CD14-positive monocyte (primary cell): ENCODE data around the gene BEST2. TPM values are rescaled to one million over a fixed set of nuclear protein-coding genes. Genes with fewer than 3 reads are reported as not detected.

Source experiments
- DNase-seq, 3 donors: peaks; one replicate each; pipeline ENCODE4 v3.0.0-alpha.2; 2011 to 2022
- H2AFZ ChIP-seq: 2 replicates; pipeline ENCODE4 v1.6.0; 2012; ENCODE audit warnings: mild to moderate bottlenecking, low read depth, low read length, inconsistent platforms; ENCODE audit not compliant: insufficient read depth, poor library complexity, severe bottlenecking
- H3K27ac ChIP-seq, 2 donors: 1 replicate in 1 of 2; 2 replicates in 1 of 2; pipeline ENCODE4 v1.5.1; 2012 to 2013; ENCODE audit warnings: low read length in 2 of 2, control low read depth in 1 of 2, inconsistent platforms in 1 of 2, low read depth in 1 of 2, mild to moderate bottlenecking in 1 of 2
- H3K27me3 ChIP-seq, 2 donors: one replicate each; pipeline versions ENCODE4 v1.6.0 to v1.6.1; 2011 to 2013; ENCODE audit warnings: low read length in 2 of 2; ENCODE audit not compliant: control insufficient read depth in 2 of 2, insufficient read depth in 2 of 2
- H3K36me3 ChIP-seq, 2 donors: replicated peaks in 1 of 2; 1 replicate in 1 of 2; 2 replicates in 1 of 2; pipeline versions ENCODE4 v1.5.1 to v1.6.1; 2012 to 2013; ENCODE audit warnings: low read length in 2 of 2, control low read depth in 1 of 2, inconsistent platforms in 1 of 2, mild to moderate bottlenecking in 1 of 2; ENCODE audit not compliant: insufficient read depth in 2 of 2, control insufficient read depth in 1 of 2
- H3K4me1 ChIP-seq, 2 donors: 1 replicate in 1 of 2; 2 replicates in 1 of 2; pipeline versions ENCODE4 v1.5.1 to v1.6.1; 2012 to 2013; ENCODE audit warnings: low read length in 2 of 2, control low read depth in 1 of 2, inconsistent platforms in 1 of 2, mild to moderate bottlenecking in 1 of 2, moderate library complexity in 1 of 2; ENCODE audit not compliant: insufficient read depth in 2 of 2, control insufficient read depth in 1 of 2
- H3K4me2 ChIP-seq: replicated peaks from 2 replicates; pipeline ENCODE3; 2012; ENCODE audit warnings: low read length, moderate library complexity, mild to moderate bottlenecking; ENCODE audit not compliant: poor library complexity, severe bottlenecking; ENCODE audit errors: extremely low read depth
- H3K4me3 ChIP-seq, 3 experiments: fragments of 200-600 bp in 1 of 3; sonication (generic) in 1 of 3; replicated peaks in 1 of 3; 1 replicate in 2 of 3; 2 replicates in 1 of 3; pipeline ENCODE4 v1.5.1; 2011 to 2013; ENCODE audit warnings: low read length in 3 of 3, mild to moderate bottlenecking in 3 of 3, control low read depth in 2 of 3, low read depth in 2 of 3, inconsistent platforms in 1 of 3, moderate library complexity in 1 of 3
- H3K79me2 ChIP-seq: 2 replicates; pipeline ENCODE4 v1.6.0; 2012; ENCODE audit warnings: mild to moderate bottlenecking, control low read depth, inconsistent platforms, low read length, moderate library complexity; ENCODE audit not compliant: insufficient read depth
- H3K9ac ChIP-seq: 2 replicates; pipeline ENCODE4 v1.6.0; 2017; ENCODE audit warnings: low read length, mild to moderate bottlenecking; ENCODE audit not compliant: insufficient read depth, poor library complexity, severe bottlenecking
- H3K9me3 ChIP-seq, 2 donors: replicated peaks in 1 of 2; 1 replicate in 1 of 2; 2 replicates in 1 of 2; pipeline versions ENCODE4 v1.5.1 to v1.6.1; 2012 to 2013; ENCODE audit warnings: low read length in 2 of 2, control low read depth in 1 of 2; ENCODE audit not compliant: control insufficient read depth in 1 of 2, insufficient read depth in 1 of 2
- H4K20me1 ChIP-seq: 2 replicates; pipeline ENCODE4 v1.6.0; 2012; ENCODE audit warnings: mild to moderate bottlenecking, low read length, control low read depth, moderate library complexity; ENCODE audit not compliant: insufficient read depth
- H3K27ac Mint-ChIP-seq, 7 donors: one replicate each; pipeline ENCODE4 v1.8.0; 2020; ENCODE audit warnings: mild to moderate bottlenecking in 7 of 7, mixed read lengths in 7 of 7, moderate library complexity in 6 of 7, inconsistent platforms in 2 of 7
- H3K27me3 Mint-ChIP-seq, 3 donors: one replicate each; pipeline ENCODE4 v1.8.0; 2021 to 2022; ENCODE audit warnings: low read depth in 3 of 3, mild to moderate bottlenecking in 3 of 3, mixed read lengths in 3 of 3, moderate library complexity in 3 of 3, inconsistent platforms in 1 of 3
- H3K36me3 Mint-ChIP-seq, 2 donors: one replicate each; pipeline ENCODE4 v1.8.0; 2020; ENCODE audit warnings: mixed read lengths in 2 of 2, inconsistent platforms in 1 of 2, mild to moderate bottlenecking in 1 of 2
- H3K4me1 Mint-ChIP-seq: one replicate; pipeline ENCODE4 v1.8.0; 2020; ENCODE audit warnings: mild to moderate bottlenecking, mixed read lengths
- H3K4me3 Mint-ChIP-seq, 2 donors: one replicate each; pipeline ENCODE4 v1.8.0; 2020; ENCODE audit warnings: mild to moderate bottlenecking in 2 of 2, mixed read lengths in 2 of 2, moderate library complexity in 1 of 2
- H3K9me3 Mint-ChIP-seq, 7 donors: one replicate each; pipeline ENCODE4 v1.8.0; 2020 to 2022; ENCODE audit warnings: mixed read lengths in 7 of 7, mild to moderate bottlenecking in 6 of 7, moderate library complexity in 6 of 7, inconsistent platforms in 2 of 7
- WGBS: methylation state at CpG from one replicate; pipeline ENCODE4 v1.1.5; 2013; ENCODE audit warnings: missing lambda C conversion rate; ENCODE audit not compliant: insufficient coverage; 5-methylcytosine and 5-hydroxymethylcytosine counted together
- intact Hi-C, 2 donors: fragments of 100-400 bp; cut with micrococcal nuclease; formaldehyde crosslinking; loops; one replicate each; pipeline versions ENCODE4 v1.15.0 to v1.15.1; 2023
- polyA plus RNA-seq, 3 donors: library from polyadenylated mRNA; depleted of rRNA in 1 of 3; unstranded in 2 of 3; stranded (reverse) in 1 of 3; fragments of 300-500 nt in 2 of 3; fragments of >200 nt in 1 of 3; fragmentation: Illumina TruSeq in 2 of 3; gene quantifications; 1 replicate in 2 of 3; 2 replicates in 1 of 3; pipeline ENCODE4 v1.2.3, GENCODE V29; 2012 to 2021
- TF ChIP-seq, protein P1 (sequence below): fragments of 200-600 bp; IDR thresholded peaks from one replicate; pipeline ENCODE4 v1.8.0; 2022; ENCODE audit warnings: antibody characterized with exemption, mild to moderate bottlenecking

Gene BEST2
- polyA plus RNA-seq, 3 donors = not detected

GRCh38 chr19:12705169-12705568 is 46.4 kb upstream of the BEST2 start:
- Mint-ChIP-seq H3K4me3 (no peak overlapping the region), H3K9me3 (no peaks in the 10 kb centered on the region), H3K27me3 (peaks cover 0 to 2% (median 1%) of the 10 kb centered on the region in 3 donors), H3K4me1 (no peaks in the 10 kb centered on the region), H3K27ac (peak overlapping the region in 1 of 7 donors; percentile 43), H3K36me3 (peaks cover 67 to 94% of the 10 kb centered on the region in 2 donors)
- Histone ChIP-seq H3K27ac (no peak overlapping the region), H3K36me3 (peaks cover 77 to 93% of the 10 kb centered on the region in 2 donors), H2AFZ (no peak overlapping the region), H4K20me1 (no peaks in the 10 kb centered on the region), H3K27me3 (no peaks in the 10 kb centered on the region), H3K9ac (no peak overlapping the region), H3K4me3 (no peak overlapping the region), H3K4me2 (no peak overlapping the region), H3K4me1 (no peaks in the 10 kb centered on the region), H3K79me2 (no peaks in the 10 kb centered on the region), H3K9me3 (no peaks in the 10 kb centered on the region)
- no peak for DNase-seq
- WGBS = 96% methylated on average over 13 of the region's 13 CpGs
- TF ChIP-seq, protein P1, sequence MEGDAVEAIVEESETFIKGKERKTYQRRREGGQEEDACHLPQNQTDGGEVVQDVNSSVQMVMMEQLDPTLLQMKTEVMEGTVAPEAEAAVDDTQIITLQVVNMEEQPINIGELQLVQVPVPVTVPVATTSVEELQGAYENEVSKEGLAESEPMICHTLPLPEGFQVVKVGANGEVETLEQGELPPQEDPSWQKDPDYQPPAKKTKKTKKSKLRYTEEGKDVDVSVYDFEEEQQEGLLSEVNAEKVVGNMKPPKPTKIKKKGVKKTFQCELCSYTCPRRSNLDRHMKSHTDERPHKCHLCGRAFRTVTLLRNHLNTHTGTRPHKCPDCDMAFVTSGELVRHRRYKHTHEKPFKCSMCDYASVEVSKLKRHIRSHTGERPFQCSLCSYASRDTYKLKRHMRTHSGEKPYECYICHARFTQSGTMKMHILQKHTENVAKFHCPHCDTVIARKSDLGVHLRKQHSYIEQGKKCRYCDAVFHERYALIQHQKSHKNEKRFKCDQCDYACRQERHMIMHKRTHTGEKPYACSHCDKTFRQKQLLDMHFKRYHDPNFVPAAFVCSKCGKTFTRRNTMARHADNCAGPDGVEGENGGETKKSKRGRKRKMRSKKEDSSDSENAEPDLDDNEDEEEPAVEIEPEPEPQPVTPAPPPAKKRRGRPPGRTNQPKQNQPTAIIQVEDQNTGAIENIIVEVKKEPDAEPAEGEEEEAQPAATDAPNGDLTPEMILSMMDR = no peak
- intact Hi-C loops = no loop called here

- no peaks in the 10 kb centered on the region for H3K4me1 Mint-ChIP-seq
- no peaks in the 10 kb centered on the region for H3K27me3 ChIP-seq
- H4K20me1 ChIP-seq = no peaks in the 10 kb centered on the region
- peak overlapping the region in 1 of 7 donors; percentile 43 for H3K27ac Mint-ChIP-seq
- no peaks in the 10 kb centered on the region for H3K9me3 ChIP-seq
- peaks cover 81 to 93% of the 10 kb centered on the region in 2 donors for H3K36me3 ChIP-seq
- H3K9me3 Mint-ChIP-seq = no peaks in the 10 kb centered on the region
- no peak overlapping the region for H3K4me3 Mint-ChIP-seq
- H3K4me2 ChIP-seq = no peak overlapping the region
- no peak for DNase-seq
- H3K27ac ChIP-seq = no peak overlapping the region
- no peaks in the 10 kb centered on the region for H3K4me1 ChIP-seq
- H3K36me3 Mint-ChIP-seq = peaks cover 70 to 96% of the 10 kb centered on the region in 2 donors
- no peak overlapping the region for H3K9ac ChIP-seq
- peaks cover 0 to 2% (median 1%) of the 10 kb centered on the region in 3 donors for H3K27me3 Mint-ChIP-seq
- WGBS = 95% methylated on average over 22 of the region's 29 CpGs
- no peak overlapping the region for H2AFZ ChIP-seq
- H3K4me3 ChIP-seq = no peak overlapping the region
- TF ChIP-seq, protein P1 = no peak
- intact Hi-C loops = no loop called here
- H3K79me2 ChIP-seq = no peaks in the 10 kb centered on the region
Observed at GRCh38 chr19:12705654-12706331, 45.8 kb upstream of the BEST2 start.
